ENCODE measurements around the gene MNS1. TPM values are rescaled to one million over a fixed set of nuclear protein-coding genes. Genes with fewer than 3 reads are reported as not detected.
"Not testable (repeated sequence)": the region's sequence is repeated elsewhere in the genome, so short reads cannot be mapped to it uniquely, and the experiment has no call there.

Gene MNS1
- total RNA-seq, 4 donors from 2014 or later, result 0.93 to 2.0 (median 1.3) TPM

- no peaks in the 10 kb centered on the region for H3K27me3 ChIP-seq
- peaks cover 0 to 10% of the 10 kb centered on the region in 2 donors for H3K36me3 ChIP-seq
- 78 to 100% methylated on average over 1 of the region's 1 CpG for WGBS, 2 donors (ENCODE audit: low coverage in 1 of 2)
- H3K4me3 ChIP-seq, result no peak overlapping the region
- TF ChIP-seq POLR2A (IDR thresholded peaks at IDR 0.05), result no peak
- TF ChIP-seq EP300 (IDR thresholded peaks at IDR 0.05), result no peak
- TF ChIP-seq POLR2AphosphoS5 (IDR thresholded peaks at IDR 0.05), result no peak
- TF ChIP-seq CTCF (IDR thresholded peaks at IDR 0.05), result no peak
- no peaks in the 10 kb centered on the region for H3K9me3 ChIP-seq
- no peaks in the 10 kb centered on the region for H3K4me1 ChIP-seq
- no peak for ATAC-seq
- H3K27ac ChIP-seq, result no peak overlapping the region
Measured at GRCh38 chr15:56440214-56440770, 24.6 kb downstream of the MNS1 start.

- H3K27me3 ChIP-seq, result no peaks in the 10 kb centered on the region
- H3K36me3 ChIP-seq, result peaks cover 0 to 7% of the 10 kb centered on the region in 2 donors
- TF ChIP-seq POLR2AphosphoS5 (IDR thresholded peaks at IDR 0.05), result no peak
- no peak for TF ChIP-seq POLR2A (IDR thresholded peaks at IDR 0.05)
- no peak for TF ChIP-seq CTCF (IDR thresholded peaks at IDR 0.05)
- TF ChIP-seq EP300 (IDR thresholded peaks at IDR 0.05), result no peak
- H3K9me3 ChIP-seq, result no peaks in the 10 kb centered on the region
- ATAC-seq, result no peak
- no peaks in the 10 kb centered on the region for H3K4me1 ChIP-seq
- no peak overlapping the region for H3K27ac ChIP-seq
- H3K4me3 ChIP-seq, result no peak overlapping the region
- 84 to 92% methylated on average over 5 of the region's 5 CpGs for WGBS, 2 donors (ENCODE audit: low coverage in 1 of 2)
Measured at GRCh38 chr15:56432304-56432703, 32.6 kb downstream of the MNS1 start.

- H3K4me3 ChIP-seq, result no peak overlapping the region
- TF ChIP-seq POLR2AphosphoS5 (IDR thresholded peaks at IDR 0.05), result no peak
- peak in 3 of 4 experiments; percentile 20 to 43 (median 24) for TF ChIP-seq CTCF (IDR thresholded peaks at IDR 0.05)
- 19 to 29% methylated on average over 2 of the region's 2 CpGs for WGBS, 2 donors (ENCODE audit: low coverage in 1 of 2)
- H3K27me3 ChIP-seq, result no peaks in the 10 kb centered on the region
- ATAC-seq, result no peak
- H3K27ac ChIP-seq, result no peak overlapping the region
- peaks cover 0 to 11% of the 10 kb centered on the region in 2 donors for H3K36me3 ChIP-seq
- no peaks in the 10 kb centered on the region for H3K4me1 ChIP-seq
- peaks cover 0 to 9% (median 0%) of the 10 kb centered on the region in 3 donors for H3K9me3 ChIP-seq
Measured at GRCh38 chr15:56428821-56429458, 36.0 kb downstream of the MNS1 start.

- ATAC-seq, result no peak
- Histone ChIP-seq H3K9me3 (peaks cover 0 to 9% (median 0%) of the 10 kb centered on the region in 3 donors), H3K4me3 (no peak overlapping the region), H3K36me3 (peaks cover 0 to 8% of the 10 kb centered on the region in 2 donors), H3K27ac (no peak overlapping the region), H3K4me1 (no peaks in the 10 kb centered on the region), H3K27me3 (no peaks in the 10 kb centered on the region)
- WGBS, 2 donors (ENCODE audit: low coverage in 1 of 2), result 86 to 100% methylated on average over 1 of the region's 1 CpG
- no peak for TF ChIP-seq CTCF (IDR thresholded peaks at IDR 0.05)
Measured at GRCh38 chr15:56425976-56426375, 39.0 kb downstream of the MNS1 start.

GRCh38 chr15:56425276-56425675 is 39.7 kb downstream of the MNS1 start:
- no peak overlapping the region for H3K4me3 ChIP-seq
- TF ChIP-seq EP300 (IDR thresholded peaks at IDR 0.05) (no peak), CTCF (IDR thresholded peaks at IDR 0.05) (no peak), POLR2A (IDR thresholded peaks at IDR 0.05) (no peak), POLR2AphosphoS5 (IDR thresholded peaks at IDR 0.05) (no peak)
- peaks cover 0 to 5% of the 10 kb centered on the region in 2 donors for H3K36me3 ChIP-seq
- ATAC-seq, result no peak
- H3K27ac ChIP-seq, result no peak overlapping the region
- no peaks in the 10 kb centered on the region for H3K4me1 ChIP-seq
- peaks cover 0 to 9% (median 0%) of the 10 kb centered on the region in 3 donors for H3K9me3 ChIP-seq
- no peaks in the 10 kb centered on the region for H3K27me3 ChIP-seq

GRCh38 chr15:56413114-56413733 is 51.7 kb downstream of the MNS1 start:
- H3K27me3 ChIP-seq, H3K36me3 ChIP-seq, H3K4me3 ChIP-seq, H3K9me3 ChIP-seq, H3K4me1 ChIP-seq, H3K27ac ChIP-seq, ATAC-seq: not testable (repeated sequence)
- WGBS, 2 donors (ENCODE audit: low coverage in 1 of 2), result 67 to 78% methylated on average over 1 of the region's 1 CpG

Data from gastroesophageal sphincter (tissue), 4 donors.